SK-N-SH (cell line): ENCODE data around the gene PTPRJ. TPM values are rescaled to one million over a fixed set of nuclear protein-coding genes. Genes with fewer than 3 reads are reported as not detected.

Source experiments
- CTCF ChIA-PET: fragments of 300-600, 350-600 bp; formaldehyde crosslinking; extraction: SDS; loops from one replicate; lab custom pipeline; 2021; lab: Yijun Ruan, JAX
- POLR2A ChIA-PET: fragments of 350-600 bp; sonication (Branson Sonifier 250); formaldehyde crosslinking; extraction: SDS; loops from one replicate; lab custom pipeline; 2020; ENCODE audit warnings: antibody characterized with exemption, inconsistent platforms; lab: Yijun Ruan, JAX
- DNase-seq: peaks from one replicate; pipeline ENCODE4 v3.0.0; 2012
- H2AFZ ChIP-seq: fragments of 200-600 bp; sonication (generic); 2 replicates; pipeline ENCODE4 v1.8.1; 2016; ENCODE audit warnings: antibody characterized with exemption, mild to moderate bottlenecking, low read depth
- H3F3A ChIP-seq: fragments of 200-600 bp; sonication (generic); replicated peaks from 2 replicates; pipeline ENCODE3; 2016; ENCODE audit warnings: antibody characterized with exemption, mild to moderate bottlenecking; ENCODE audit not compliant: insufficient read depth
- H3K27ac ChIP-seq, 2 experiments: fragments of 200-500 bp in 1 of 2; fragments of 200-600 bp in 1 of 2; sonication (Bioruptor generic) in 1 of 2; sonication (generic), shearing (Covaris generic) in 1 of 2; 2 replicates each; pipeline versions ENCODE4 v1.5.1 to v1.6.1; 2014 to 2016; ENCODE audit warnings: low read depth in 2 of 2, inconsistent platforms in 1 of 2, low read length in 1 of 2, mild to moderate bottlenecking in 1 of 2, mixed read lengths in 1 of 2
- H3K27me3 ChIP-seq: fragments of 200-600 bp; sonication (generic), shearing (Covaris generic); 2 replicates; pipeline ENCODE4 v1.6.1; 2016; ENCODE audit warnings: mixed run types; ENCODE audit not compliant: insufficient read depth
- H3K36me3 ChIP-seq, 2 experiments: fragments of 200-500 bp in 1 of 2; fragments of 200-600 bp in 1 of 2; sonication (Bioruptor generic) in 1 of 2; sonication (generic) in 1 of 2; replicated peaks in 1 of 2; 2 replicates each; pipeline versions ENCODE3 to v1.5.1; 2014 to 2016; ENCODE audit warnings: low read length in 1 of 2, mild to moderate bottlenecking in 1 of 2; ENCODE audit not compliant: insufficient read depth in 2 of 2, control insufficient read depth in 1 of 2
- H3K4me1 ChIP-seq, 2 experiments: fragments of 200-500 bp in 1 of 2; fragments of 200-600 bp in 1 of 2; sonication (Bioruptor generic) in 1 of 2; sonication (generic), shearing (Covaris generic) in 1 of 2; 2 replicates each; pipeline versions ENCODE4 v1.5.1 to v1.6.1; 2014 to 2016; ENCODE audit warnings: low read depth in 1 of 2, low read length in 1 of 2, mixed run types in 1 of 2; ENCODE audit not compliant: insufficient read depth in 2 of 2, control insufficient read depth in 1 of 2
- H3K4me2 ChIP-seq: fragments of 200-600 bp; sonication (generic), shearing (Covaris generic); 2 replicates; pipeline ENCODE4 v1.6.1; 2017; ENCODE audit warnings: mixed run types
- H3K4me3 ChIP-seq, 2 experiments: fragments of 200-500 bp in 1 of 2; fragments of 200-600 bp in 1 of 2; sonication (Bioruptor generic) in 1 of 2; sonication (generic), shearing (Covaris generic) in 1 of 2; 2 replicates each; pipeline versions ENCODE4 v1.5.1 to v1.8.1; 2014 to 2016; ENCODE audit warnings: low read depth in 2 of 2, inconsistent platforms in 1 of 2, low read length in 1 of 2, mild to moderate bottlenecking in 1 of 2, mixed read lengths in 1 of 2, moderate library complexity in 1 of 2
- H3K79me2 ChIP-seq: fragments of 200-600 bp; sonication (generic); 2 replicates; pipeline ENCODE4 v1.8.1; 2017; ENCODE audit warnings: mild to moderate bottlenecking; ENCODE audit not compliant: insufficient read depth
- H3K9ac ChIP-seq: fragments of 200-600 bp; sonication (generic); 2 replicates; pipeline ENCODE4 v1.6.1; 2017; ENCODE audit warnings: mixed run types
- H3K9me2 ChIP-seq: fragments of 200-600 bp; sonication (generic); 2 replicates; pipeline ENCODE4 v1.6.1; 2017; ENCODE audit warnings: mixed run types
- H3K9me3 ChIP-seq: fragments of 200-600 bp; sonication (generic); 2 replicates; pipeline ENCODE4 v1.6.1; 2017; ENCODE audit warnings: mixed run types, mild to moderate bottlenecking, moderate library complexity
- H4K20me1 ChIP-seq: fragments of 200-600 bp; sonication (generic); 2 replicates; pipeline ENCODE4 v1.6.1; 2017; ENCODE audit warnings: mild to moderate bottlenecking, mixed run types; ENCODE audit not compliant: insufficient read depth
- ELF1 ChIP-seq: IDR thresholded peaks from 2 replicates; pipeline ENCODE4 v1.4.0; 2012
- EP300 ChIP-seq, 2 experiments: IDR thresholded peaks; 2 replicates each; pipeline versions ENCODE4 v1.4.0 to v1.6.1; 2012; ENCODE audit warnings: borderline replicate concordance in 1 of 2, low read depth in 1 of 2, low read length in 1 of 2
- FOSL2 ChIP-seq: IDR thresholded peaks from 2 replicates; pipeline ENCODE4 v1.4.0; 2012; ENCODE audit warnings: low read depth, mild to moderate bottlenecking, moderate library complexity, borderline replicate concordance
- FOXJ3 ChIP-seq: sonication (generic); formaldehyde crosslinking; IDR thresholded peaks from 2 replicates; pipeline ENCODE4 v1.5.1; 2020; ENCODE audit warnings: mild to moderate bottlenecking, missing genetic modification reagents
- GABPA ChIP-seq: IDR thresholded peaks from 2 replicates; pipeline ENCODE4 v1.4.0; 2012; ENCODE audit warnings: low read depth, mild to moderate bottlenecking
- JUND ChIP-seq: IDR thresholded peaks from 2 replicates; pipeline ENCODE4 v1.4.0; 2012
- MAX ChIP-seq: IDR thresholded peaks from 2 replicates; pipeline ENCODE4 v1.4.0; 2012; ENCODE audit warnings: low read depth
- MEF2A ChIP-seq: IDR thresholded peaks from 2 replicates; pipeline ENCODE4 v1.4.0; 2012; ENCODE audit warnings: low read depth, borderline replicate concordance
- NFIC ChIP-seq: IDR thresholded peaks from 2 replicates; pipeline ENCODE4 v1.4.0; 2012; ENCODE audit warnings: borderline replicate concordance
- POLR2AphosphoS5 ChIP-seq: IDR thresholded peaks from 2 replicates; pipeline ENCODE4 v1.6.1; 2012; ENCODE audit warnings: low read depth, low read length
- RCOR1 ChIP-seq: fragments of 150-350 bp; IDR thresholded peaks from 2 replicates; pipeline ENCODE4 v1.6.1; 2017; ENCODE audit warnings: antibody characterized with exemption, low read length
- RXRA ChIP-seq: IDR thresholded peaks from 2 replicates; pipeline ENCODE4 v1.4.0; 2012; ENCODE audit warnings: low read depth, mild to moderate bottlenecking, borderline replicate concordance
- SIN3A ChIP-seq: IDR thresholded peaks from 2 replicates; pipeline ENCODE4 v1.6.1; 2012; ENCODE audit warnings: low read depth, mild to moderate bottlenecking, low read length, moderate library complexity, borderline replicate concordance
- SMC3 ChIP-seq: IDR thresholded peaks from 2 replicates; pipeline ENCODE4 v1.6.1; 2012; ENCODE audit warnings: low read depth, low read length, improper control_type of control experiment
- TAF1 ChIP-seq: IDR thresholded peaks from 2 replicates; pipeline ENCODE4 v1.6.1; 2012; ENCODE audit warnings: low read depth, mild to moderate bottlenecking, low read length, moderate library complexity, borderline replicate concordance
- TCF12 ChIP-seq: IDR thresholded peaks from 2 replicates; pipeline ENCODE4 v1.4.0; 2012
- TEAD4 ChIP-seq: IDR thresholded peaks from 2 replicates; pipeline ENCODE4 v1.4.0; 2012; ENCODE audit warnings: mild to moderate bottlenecking, borderline replicate concordance; ENCODE audit not compliant: insufficient read depth
- YY1 ChIP-seq: IDR thresholded peaks from 2 replicates; pipeline ENCODE4 v1.4.0; 2012; ENCODE audit warnings: low read depth, mild to moderate bottlenecking
- WGBS: methylation state at CpG from one replicate; pipeline ENCODE4 v1.1.6; 2017; ENCODE audit warnings: low lambda C conversion rate; 5-methylcytosine and 5-hydroxymethylcytosine counted together
- polyA plus RNA-seq, 3 experiments: library from polyadenylated mRNA; depleted of rRNA; stranded (reverse); fragments of >200 nt; gene quantifications; 2 replicates each; pipeline ENCODE4 v1.2.3, GENCODE V29; 2012
- TF ChIP-seq, protein P1 (sequence below): IDR thresholded peaks from 2 replicates; pipeline ENCODE4; 2012
- TF ChIP-seq, protein P2 (sequence below): fragments of 200-600 bp; sonication (generic); IDR thresholded peaks from 2 replicates; pipeline ENCODE4 v1.6.1; 2017; ENCODE audit warnings: antibody characterized with exemption, mild to moderate bottlenecking, moderate library complexity
- TF ChIP-seq, protein P3 (sequence below): fragments of 150-350 bp; IDR thresholded peaks from 2 replicates; pipeline ENCODE4 v1.6.1; 2017; ENCODE audit warnings: antibody characterized with exemption, low read length, low read depth, borderline replicate concordance

The PTPRJ gene
- polyA plus RNA-seq, 1 of the 3 experiments (the other 2 are of a cell fraction) = 4.5 TPM

GRCh38 chr11:48006301-48006992, 26.1 kb downstream of the PTPRJ start:
- Histone ChIP-seq H3K36me3 (no peaks in the 10 kb centered on the region), H4K20me1 (no peaks in the 10 kb centered on the region), H3K4me3 (peak overlapping the region in 1 of 2 experiments; percentile 1; a peak in 1 of 4 replicates), H3K9me3 (no peaks in the 10 kb centered on the region), H3K27ac (peak overlapping the region in 1 of 2 experiments; percentile 87; a peak in 2 of 4 replicates), H2AFZ (no peak overlapping the region), H3K27me3 (no peaks in the 10 kb centered on the region), H3K9me2 (no peaks in the 10 kb centered on the region), H3K79me2 (peaks cover 93% of the 10 kb centered on the region)
- 44% methylated on average over 5 of the region's 5 CpGs for WGBS
- POLR2A ChIA-PET = no interaction called here
- CTCF ChIA-PET = no interaction called here
- DNase-seq = no peak
- TF ChIP-seq MAX = peak; percentile 92
- TF ChIP-seq SIN3A = peak; percentile 48; the same call in 1 of the 2 replicates
- TF ChIP-seq RCOR1 = no peak
- TF ChIP-seq GABPA = no peak
- 0 out of 2 replicates have a peak, but pooled peaks have one; percentile 33 for TF ChIP-seq TEAD4
- TF ChIP-seq EP300 (IDR thresholded peaks at IDR 0.05; ENCODE audit: borderline replicate concordance in 1 of 2, low read depth in 1 of 2, low read length in 1 of 2) = peak in 1 of 2 experiments; percentile 26; a peak in 1 of 4 replicates
- TF ChIP-seq FOXJ3 = no peak
- TF ChIP-seq ELF1 = no peak
- TF ChIP-seq JUND = peak; percentile 67
- TF ChIP-seq, protein P1, sequence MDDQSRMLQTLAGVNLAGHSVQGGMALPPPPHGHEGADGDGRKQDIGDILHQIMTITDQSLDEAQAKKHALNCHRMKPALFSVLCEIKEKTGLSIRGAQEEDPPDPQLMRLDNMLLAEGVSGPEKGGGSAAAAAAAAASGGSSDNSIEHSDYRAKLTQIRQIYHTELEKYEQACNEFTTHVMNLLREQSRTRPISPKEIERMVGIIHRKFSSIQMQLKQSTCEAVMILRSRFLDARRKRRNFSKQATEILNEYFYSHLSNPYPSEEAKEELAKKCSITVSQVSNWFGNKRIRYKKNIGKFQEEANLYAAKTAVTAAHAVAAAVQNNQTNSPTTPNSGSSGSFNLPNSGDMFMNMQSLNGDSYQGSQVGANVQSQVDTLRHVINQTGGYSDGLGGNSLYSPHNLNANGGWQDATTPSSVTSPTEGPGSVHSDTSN = peak; percentile 64
- TF ChIP-seq TAF1 = peak; percentile 5; the same call in 1 of the 2 replicates
- TF ChIP-seq FOSL2 = peak; percentile 72
- peak; percentile 72 for TF ChIP-seq TCF12
- TF ChIP-seq NFIC = peak; percentile 72; the same call in 1 of the 2 replicates
- TF ChIP-seq, all 33 proteins: peak for 10
- Histone ChIP-seq H3K4me2 (peak overlapping the region; percentile 71), H3F3A (peaks cover 14% of the 10 kb centered on the region), H3K9ac (peak overlapping the region; percentile 27; the same call in 1 of the 2 replicates), H3K4me1 (peaks cover 18 to 44% of the 10 kb centered on the region in 2 experiments; a peak in 3 of 4 replicates)

DNA sequence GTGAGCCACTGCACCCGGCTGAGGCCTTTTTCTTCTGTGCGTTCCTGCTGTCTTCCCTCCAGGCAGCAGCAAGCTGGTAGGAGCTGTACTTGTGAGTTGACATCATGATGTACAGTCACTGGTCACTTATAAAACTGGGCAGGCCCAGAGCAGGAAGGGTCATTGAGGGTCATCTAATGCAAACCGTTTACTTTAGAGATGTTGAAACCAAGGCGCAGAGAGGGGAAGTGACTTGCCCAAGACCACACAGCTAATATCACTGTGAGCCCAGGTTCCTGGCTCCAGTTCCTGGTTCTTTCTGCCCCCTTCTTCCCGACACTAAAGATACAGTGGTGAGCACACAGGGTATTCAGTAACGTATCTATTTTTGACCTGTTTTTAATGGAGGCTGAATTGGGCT, 27.3 kb downstream of the PTPRJ start:
- Histone ChIP-seq H3K9me3 (no peaks in the 10 kb centered on the region), H4K20me1 (no peaks in the 10 kb centered on the region), H3K79me2 (peaks cover 93% of the 10 kb centered on the region), H2AFZ (no peak overlapping the region), H3K4me2 (peak overlapping the region; percentile 71; the same call in 1 of the 2 replicates), H3K9ac (no peak overlapping the region), H3K27me3 (no peaks in the 10 kb centered on the region), H3K4me1 (peaks cover 16 to 35% of the 10 kb centered on the region in 2 experiments; a peak in 3 of 4 replicates), H3K27ac (peak overlapping the region in 1 of 2 experiments; percentile 87; a peak in 2 of 4 replicates), H3K36me3 (no peaks in the 10 kb centered on the region), H3K4me3 (no peak overlapping the region), H3F3A (peaks cover 11% of the 10 kb centered on the region), H3K9me2 (no peaks in the 10 kb centered on the region)
- ChIA-PET POLR2A (no interaction called here), CTCF (no interaction called here)
- no peak for DNase-seq
- 83% methylated on average over 6 of the region's 6 CpGs for WGBS
- TF ChIP-seq ELF1 (no peak), YY1 (no peak), TEAD4 (no peak), POLR2AphosphoS5 (no peak), RCOR1 (no peak), TAF1 (no peak), JUND (no peak), RXRA (no peak), SMC3 (no peak), EP300 (IDR thresholded peaks at IDR 0.05; ENCODE audit: borderline replicate concordance in 1 of 2, low read depth in 1 of 2, low read length in 1 of 2) (no peak), MEF2A (no peak)
- TF ChIP-seq, protein P2, sequence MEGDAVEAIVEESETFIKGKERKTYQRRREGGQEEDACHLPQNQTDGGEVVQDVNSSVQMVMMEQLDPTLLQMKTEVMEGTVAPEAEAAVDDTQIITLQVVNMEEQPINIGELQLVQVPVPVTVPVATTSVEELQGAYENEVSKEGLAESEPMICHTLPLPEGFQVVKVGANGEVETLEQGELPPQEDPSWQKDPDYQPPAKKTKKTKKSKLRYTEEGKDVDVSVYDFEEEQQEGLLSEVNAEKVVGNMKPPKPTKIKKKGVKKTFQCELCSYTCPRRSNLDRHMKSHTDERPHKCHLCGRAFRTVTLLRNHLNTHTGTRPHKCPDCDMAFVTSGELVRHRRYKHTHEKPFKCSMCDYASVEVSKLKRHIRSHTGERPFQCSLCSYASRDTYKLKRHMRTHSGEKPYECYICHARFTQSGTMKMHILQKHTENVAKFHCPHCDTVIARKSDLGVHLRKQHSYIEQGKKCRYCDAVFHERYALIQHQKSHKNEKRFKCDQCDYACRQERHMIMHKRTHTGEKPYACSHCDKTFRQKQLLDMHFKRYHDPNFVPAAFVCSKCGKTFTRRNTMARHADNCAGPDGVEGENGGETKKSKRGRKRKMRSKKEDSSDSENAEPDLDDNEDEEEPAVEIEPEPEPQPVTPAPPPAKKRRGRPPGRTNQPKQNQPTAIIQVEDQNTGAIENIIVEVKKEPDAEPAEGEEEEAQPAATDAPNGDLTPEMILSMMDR = no peak
- TF ChIP-seq, protein P3, sequence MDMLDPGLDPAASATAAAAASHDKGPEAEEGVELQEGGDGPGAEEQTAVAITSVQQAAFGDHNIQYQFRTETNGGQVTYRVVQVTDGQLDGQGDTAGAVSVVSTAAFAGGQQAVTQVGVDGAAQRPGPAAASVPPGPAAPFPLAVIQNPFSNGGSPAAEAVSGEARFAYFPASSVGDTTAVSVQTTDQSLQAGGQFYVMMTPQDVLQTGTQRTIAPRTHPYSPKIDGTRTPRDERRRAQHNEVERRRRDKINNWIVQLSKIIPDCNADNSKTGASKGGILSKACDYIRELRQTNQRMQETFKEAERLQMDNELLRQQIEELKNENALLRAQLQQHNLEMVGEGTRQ = no peak
